GM18526 (cell line): Measurements from ENCODE around the gene C11orf52.

Experiments used
- POLR2A ChIP-seq: IDR thresholded peaks from 3 replicates; pipeline ENCODE4 v1.6.1; 2011; ENCODE audit not compliant: insufficient read length; ENCODE audit errors: extremely low read depth

Gene C11orf52

GRCh38 chr11:111976119-111976766, 57.5 kb downstream of the C11orf52 start:
- no peak for TF ChIP-seq POLR2A
